HepG2 (cell line): Measurements from ENCODE around the gene AKAP8. TPM values are rescaled to one million over a fixed set of nuclear protein-coding genes. Genes with fewer than 3 reads are reported as not detected.
"Not testable (repeated sequence)": the region's sequence is repeated elsewhere in the genome, so short reads cannot be mapped to it uniquely, and the experiment has no call there.

Source experiments
- BCL6 ChIP-seq: IDR thresholded peaks from 2 replicates; pipeline ENCODE4 v1.6.1; 2016; ENCODE audit warnings: missing genetic modification reagents, missing compliant biosample characterization
- CEBPB ChIP-seq: IDR thresholded peaks from 2 replicates; pipeline ENCODE4 v1.6.1; 2011; ENCODE audit warnings: low read depth, low read length, improper control_type of control experiment, borderline replicate concordance
- FOSL2 ChIP-seq: sonication (generic); formaldehyde crosslinking; IDR thresholded peaks from 2 replicates; pipeline ENCODE4 v1.4.0; 2020; ENCODE audit warnings: missing genetic modification reagents
- FOXK1 ChIP-seq: sonication (generic); formaldehyde crosslinking; IDR thresholded peaks from 2 replicates; pipeline ENCODE4 v1.4.0; 2020; ENCODE audit warnings: low read depth, missing genetic modification reagents, borderline replicate concordance
- HNF4A ChIP-seq: sonication (generic); formaldehyde crosslinking; IDR thresholded peaks from 2 replicates; pipeline ENCODE4 v1.4.0; 2020; ENCODE audit warnings: missing genetic modification reagents
- PITX1 ChIP-seq: sonication (generic); formaldehyde crosslinking; IDR thresholded peaks from 2 replicates; pipeline ENCODE4 v1.5.1; 2020; ENCODE audit warnings: mild to moderate bottlenecking, missing genetic modification reagents
- RARA ChIP-seq: IDR thresholded peaks from 2 replicates; pipeline ENCODE4 v1.6.1; 2016; ENCODE audit warnings: missing genetic modification reagents, missing compliant biosample characterization
- SIX1 ChIP-seq: sonication (generic); formaldehyde crosslinking; IDR thresholded peaks from 2 replicates; pipeline ENCODE4 v1.4.0; 2020; ENCODE audit warnings: missing genetic modification reagents, borderline replicate concordance
- SOX13 ChIP-seq, 3 experiments: fragments of 450-650 bp in 1 of 3; sonication (generic) in 1 of 3; formaldehyde crosslinking in 1 of 3; IDR thresholded peaks in 2 of 3; conservative IDR thresholded peaks in 1 of 3; 2 replicates each; pipeline versions ENCODE4 v1.5.0 to v1.6.1; 2016 to 2020; ENCODE audit warnings: antibody characterized with exemption in 1 of 3, mild to moderate bottlenecking in 1 of 3, missing compliant biosample characterization in 1 of 3, missing genetic modification reagents in 1 of 3, moderate library complexity in 1 of 3
- SOX5 ChIP-seq: IDR thresholded peaks from 2 replicates; pipeline ENCODE4 v1.6.1; 2016; ENCODE audit warnings: borderline replicate concordance
- SOX6 ChIP-seq, 2 experiments: fragments of 450-650 bp in 1 of 2; sonication (generic) in 1 of 2; formaldehyde crosslinking in 1 of 2; IDR thresholded peaks; 2 replicates each; pipeline versions ENCODE4 v1.4.0 to v1.6.1; 2017 to 2020; ENCODE audit warnings: antibody characterized with exemption in 1 of 2, mild to moderate bottlenecking in 1 of 2, missing genetic modification reagents in 1 of 2
- TEAD3 ChIP-seq: optimal IDR thresholded peaks from 2 replicates; pipeline ENCODE3; 2016; ENCODE audit warnings: borderline replicate concordance
- THAP11 ChIP-seq: IDR thresholded peaks from 2 replicates; pipeline ENCODE4 v1.6.1; 2016; ENCODE audit warnings: missing biosample characterization, missing genetic modification reagents
- YEATS2 ChIP-seq: sonication (generic); formaldehyde crosslinking; IDR thresholded peaks from 2 replicates; pipeline ENCODE4 v1.4.0; 2020; ENCODE audit warnings: missing genetic modification reagents, borderline replicate concordance
- ZBTB25 ChIP-seq: IDR thresholded peaks from 2 replicates; pipeline ENCODE4 v1.6.1; 2018; ENCODE audit warnings: missing genetic modification reagents
- ZBTB40 ChIP-seq, 2 experiments: fragments of 450-650 bp in 1 of 2; sonication (generic) in 1 of 2; formaldehyde crosslinking in 1 of 2; IDR thresholded peaks; 2 replicates each; pipeline versions ENCODE4 v1.6.1 to v1.8.0; 2016 to 2022; ENCODE audit warnings: antibody characterized with exemption in 1 of 2, mild to moderate bottlenecking in 1 of 2, missing genetic modification reagents in 1 of 2
- ZGPAT ChIP-seq: IDR thresholded peaks from 2 replicates; pipeline ENCODE4 v1.6.1; 2016; ENCODE audit warnings: mild to moderate bottlenecking
- ZNF460 ChIP-seq: sonication (generic); formaldehyde crosslinking; IDR thresholded peaks from 2 replicates; pipeline ENCODE4 v1.5.1; 2020; ENCODE audit warnings: missing genetic modification reagents, mild to moderate bottlenecking, borderline replicate concordance
- polyA plus RNA-seq, 8 experiments: library from polyadenylated mRNA; depleted of rRNA in 3 of 8; stranded (reverse) in 7 of 8; unstranded in 1 of 8; fragments of >200 nt; fragmentation: Illumina TruSeq in 4 of 8; extraction: Trizol in 4 of 8; gene quantifications; 2 replicates each; pipeline versions ENCODE4 v1.2.1 to v1.2.3, GENCODE V29; 2011 to 2016; ENCODE audit warnings: low read depth in 4 of 8, missing spikeins in 1 of 8, mixed read lengths in 1 of 8; ENCODE audit not compliant: insufficient read depth in 1 of 8
- total RNA-seq, 5 experiments: library from RNA; depleted of rRNA; stranded (reverse); fragments of >200 nt; fragmentation: Illumina TruSeq; extraction: Trizol; gene quantifications; 2 replicates each; pipeline ENCODE4 v1.2.3, GENCODE V29; 2016; ENCODE audit warnings: low read depth in 1 of 5

AKAP8 gene
- total and polyA plus RNA-seq, 2 of the 13 experiments (the other 11 are each of a cell fraction or from before 2014, with no cell fraction given): 15.9 to 22.1 TPM

GRCh38 chr19:15411351-15411750 lies 31.8 kb upstream of the AKAP8 start (continued):
- peak; percentile 60; the same call in 1 of the 2 replicates for TF ChIP-seq ZGPAT (CRISPR knock-in tag)
- not testable (repeated sequence) for TF ChIP-seq SOX13, SOX6, ZBTB40 (IDR thresholded peaks at IDR 0.05)
- TF ChIP-seq SOX13 (CRISPR knock-in tag; conservative IDR thresholded peaks at IDR 0.05 in 1 of 2, IDR thresholded peaks at IDR 0.05 in 1 of 2): peak in 1 of 2 experiments; percentile 58; a peak in 2 of 4 replicates
- peak; percentile 61; the same call in 1 of the 2 replicates for TF ChIP-seq SOX5
- peak; percentile 76 for TF ChIP-seq FOSL2 (CRISPR knock-in tag)
- TF ChIP-seq THAP11 (CRISPR knock-in tag): peak; percentile 62
- TF ChIP-seq ZNF460: peak; percentile 83; the same call in 1 of the 2 replicates
- TF ChIP-seq ZBTB25 (CRISPR knock-in tag): 0 out of 2 replicates have a peak, but pooled peaks have one; percentile 19
- TF ChIP-seq TEAD3: peak; percentile 98
- TF ChIP-seq SIX1: peak; percentile 48; the same call in 1 of the 2 replicates
- peak; percentile 67; the same call in 1 of the 2 replicates for TF ChIP-seq SOX6 (CRISPR knock-in tag; IDR thresholded peaks at IDR 0.05)
- peak; percentile 89 for TF ChIP-seq RARA (CRISPR knock-in tag)
- peak; percentile 52; the same call in 1 of the 2 replicates for TF ChIP-seq ZBTB40 (CRISPR knock-in tag; IDR thresholded peaks at IDR 0.05)
- peak; percentile 48; the same call in 1 of the 2 replicates for TF ChIP-seq YEATS2
- 0 out of 2 replicates have a peak, but pooled peaks have one; percentile 19 for TF ChIP-seq PITX1 (CRISPR knock-in tag)
- TF ChIP-seq CEBPB: peak; percentile 68; the same call in 1 of the 2 replicates
- peak; percentile 71 for TF ChIP-seq HNF4A (CRISPR knock-in tag)
- TF ChIP-seq BCL6: peak; percentile 53; the same call in 1 of the 2 replicates
- TF ChIP-seq FOXK1 (CRISPR knock-in tag): peak; percentile 47; the same call in 1 of the 2 replicates
